HepG2 (cell line): ENCODE data around the gene CPEB3. TPM values are rescaled to one million over a fixed set of nuclear protein-coding genes. Genes with fewer than 3 reads are reported as not detected.

Experiments
- ATAC-seq: fragments of 200-7000 bp; cut with Tn5 transposase; 3 replicates; pipeline ENCODE4 v1.9.1; 2020; ENCODE audit warnings: mild to moderate bottlenecking, moderate library complexity
- BruUV-seq: library from RNA; stranded (reverse); fragments of 400-500 nt; replicated peaks from 2 replicates; lab custom pipeline; 2021; lab: Mats Ljungman, UMichigan
- CTCF ChIA-PET: fragments of 300-600 bp; formaldehyde crosslinking; extraction: SDS; loops from one replicate; lab custom pipeline; 2021; ENCODE audit warnings: low total read pairs, inconsistent platforms, low intra/inter-chr PET ratio; lab: Yijun Ruan, JAX
- POLR2A ChIA-PET: fragments of 350-600 bp; sonication (Branson Sonifier 250); formaldehyde crosslinking; loops from one replicate; lab custom pipeline; 2020; ENCODE audit warnings: antibody characterized with exemption, inconsistent platforms; lab: Yijun Ruan, JAX
- DNase-seq: peaks from one replicate; pipeline ENCODE4 v3.0.0-alpha.2; 2015; ENCODE audit warnings: low spot score
- FAIRE-seq: peaks from 3 replicates; lab custom pipeline; 2011; peaks lifted over from hg19 to GRCh38; lab: Jason Lieb, UNC
- H2AFZ ChIP-seq: one replicate; pipeline ENCODE4 v1.6.1; 2011; ENCODE audit warnings: low read length, inconsistent platforms
- H3K27ac ChIP-seq: fragments of 300-600 bp; 3 replicates; pipeline ENCODE4 v1.8.0; 2011; ENCODE audit warnings: mixed run types, mild to moderate bottlenecking, mixed read lengths, low read length, inconsistent platforms; ENCODE audit not compliant: insufficient read depth; ENCODE audit errors: extremely low read length
- H3K27me3 ChIP-seq, 2 experiments: fragments of 200-600 bp in 1 of 2; 2 replicates in 1 of 2; 3 replicates in 1 of 2; pipeline versions ENCODE4 v1.6.0 to v1.8.0; 2011; ENCODE audit warnings: low read length in 2 of 2, mild to moderate bottlenecking in 2 of 2, moderate library complexity in 2 of 2, inconsistent platforms in 1 of 2; ENCODE audit not compliant: insufficient read depth in 2 of 2, control insufficient read depth in 1 of 2
- H3K36me3 ChIP-seq, 2 experiments: fragments of 200-600 bp in 1 of 2; replicated peaks in 1 of 2; 2 replicates in 1 of 2; 3 replicates in 1 of 2; pipeline versions ENCODE4 v1.5.1 to v1.8.0; 2011; ENCODE audit warnings: low read length in 2 of 2, inconsistent platforms in 1 of 2; ENCODE audit not compliant: insufficient read depth in 2 of 2, control insufficient read depth in 1 of 2
- H3K4me1 ChIP-seq: 2 replicates; pipeline ENCODE4 v1.5.1; 2012; ENCODE audit warnings: low read length, inconsistent platforms; ENCODE audit not compliant: insufficient read depth
- H3K4me2 ChIP-seq: 2 replicates; pipeline ENCODE4 v1.6.0; 2011; ENCODE audit warnings: low read depth, low read length, inconsistent platforms
- H3K4me3 ChIP-seq, 3 experiments: fragments of 200-600 bp in 1 of 3; sonication (generic), shearing (Covaris generic) in 1 of 3; replicated peaks in 1 of 3; 2 replicates each; pipeline ENCODE4 v1.5.1; 2011 to 2016; ENCODE audit warnings: low read length in 3 of 3, inconsistent platforms in 2 of 3, low read depth in 2 of 3, mild to moderate bottlenecking in 2 of 3, control low read depth in 1 of 3, mixed read lengths in 1 of 3; ENCODE audit not compliant: insufficient read depth in 1 of 3
- H3K79me2 ChIP-seq: one replicate; pipeline ENCODE4 v1.6.1; 2011; ENCODE audit warnings: low read length, inconsistent platforms; ENCODE audit not compliant: insufficient read depth
- H3K9ac ChIP-seq: 2 replicates; pipeline ENCODE4 v1.6.0; 2011; ENCODE audit warnings: mild to moderate bottlenecking, low read depth, low read length, inconsistent platforms; ENCODE audit not compliant: insufficient read depth
- H3K9me3 ChIP-seq: 2 replicates; pipeline ENCODE4 v1.5.1; 2012; ENCODE audit warnings: mild to moderate bottlenecking, low read length
- H4K20me1 ChIP-seq: 2 replicates; pipeline ENCODE4 v1.6.0; 2011; ENCODE audit warnings: inconsistent platforms, mild to moderate bottlenecking, low read length, moderate library complexity; ENCODE audit not compliant: insufficient read depth
- ATF4 ChIP-seq, 2 experiments: fragments of 450-650 bp in 1 of 2; sonication (generic) in 1 of 2; formaldehyde crosslinking; IDR thresholded peaks; 2 replicates each; pipeline versions ENCODE4 v1.5.0 to v1.8.0; 2020 to 2022; ENCODE audit warnings: mild to moderate bottlenecking in 1 of 2, missing genetic modification reagents in 1 of 2
- ETV5 ChIP-seq: IDR thresholded peaks from 2 replicates; pipeline ENCODE4 v1.6.1; 2018; ENCODE audit warnings: missing biosample characterization, missing genetic modification reagents, inconsistent platforms, borderline replicate concordance
- GATA4 ChIP-seq: sonication (generic); IDR thresholded peaks from 2 replicates; pipeline ENCODE4 v1.6.1; 2016; ENCODE audit warnings: antibody characterized with exemption, low read depth, borderline replicate concordance
- GMEB1 ChIP-seq: sonication (generic); formaldehyde crosslinking; IDR thresholded peaks from 2 replicates; pipeline ENCODE4 v1.5.1; 2020; ENCODE audit warnings: missing genetic modification reagents, mild to moderate bottlenecking, borderline replicate concordance
- KDM1A ChIP-seq: IDR thresholded peaks from 2 replicates; pipeline ENCODE4 v1.6.1; 2016; ENCODE audit warnings: missing compliant biosample characterization
- KDM6A ChIP-seq: IDR thresholded peaks from 2 replicates; pipeline ENCODE4 v1.6.1; 2016; ENCODE audit warnings: low read depth
- SIX1 ChIP-seq: sonication (generic); formaldehyde crosslinking; IDR thresholded peaks from 2 replicates; pipeline ENCODE4 v1.4.0; 2020; ENCODE audit warnings: missing genetic modification reagents, borderline replicate concordance
- TARDBP ChIP-seq: sonication (generic); formaldehyde crosslinking; IDR thresholded peaks from 2 replicates; pipeline ENCODE4 v1.8.0; 2022; ENCODE audit warnings: mild to moderate bottlenecking, missing genetic modification reagents
- ZBTB49 ChIP-seq: sonication (generic); formaldehyde crosslinking; IDR thresholded peaks from 2 replicates; pipeline ENCODE4 v1.4.0; 2020; ENCODE audit warnings: missing genetic modification reagents, borderline replicate concordance
- ZNF879 ChIP-seq: sonication (generic); formaldehyde crosslinking; IDR thresholded peaks from 2 replicates; pipeline ENCODE4 v1.8.1; 2023; ENCODE audit warnings: missing genetic modification reagents
- ZUFSP ChIP-seq: sonication (generic); formaldehyde crosslinking; IDR thresholded peaks from 2 replicates; pipeline ENCODE4 v1.9.0; 2021; ENCODE audit warnings: missing genetic modification reagents, mild to moderate bottlenecking, borderline replicate concordance
- WGBS: methylation state at CpG from one replicate; pipeline ENCODE4 v1.1.6; 2017; ENCODE audit warnings: low lambda C conversion rate; 5-methylcytosine and 5-hydroxymethylcytosine counted together
- in situ Hi-C: cut with HindIII; loops from 2 replicates; pipeline ENCODE4 v1.10.0; 2017; ENCODE audit warnings: low pct_unique_long_range_greater_than_20kb; ENCODE audit not compliant: extremely low pct_ligation_motif_present
- intact Hi-C: fragments of 100-400 bp; cut with micrococcal nuclease; formaldehyde crosslinking; loops from one replicate; pipeline ENCODE4 v1.10.0; 2022; ENCODE audit not compliant: unreplicated experiment
- polyA plus RNA-seq, 8 experiments: library from polyadenylated mRNA; depleted of rRNA in 3 of 8; stranded (reverse) in 7 of 8; unstranded in 1 of 8; fragments of >200 nt; fragmentation: Illumina TruSeq in 4 of 8; extraction: Trizol in 4 of 8; gene quantifications; 2 replicates each; pipeline versions ENCODE4 v1.2.1 to v1.2.3, GENCODE V29; 2011 to 2016; ENCODE audit warnings: low read depth in 4 of 8, missing spikeins in 1 of 8, mixed read lengths in 1 of 8; ENCODE audit not compliant: insufficient read depth in 1 of 8
- total RNA-seq, 5 experiments: library from RNA; depleted of rRNA; stranded (reverse); fragments of >200 nt; fragmentation: Illumina TruSeq; extraction: Trizol; gene quantifications; 2 replicates each; pipeline ENCODE4 v1.2.3, GENCODE V29; 2016; ENCODE audit warnings: low read depth in 1 of 5

CPEB3 gene
- total and polyA plus RNA-seq, 2 of the 13 experiments (the other 11 are each of a cell fraction or from before 2014, with no cell fraction given): 0.66 to 0.70 TPM

GRCh38 chr10:92122941-92123450, 167.9 kb downstream of the CPEB3 start (continued):
- TF ChIP-seq ZBTB49 (CRISPR knock-in tag) (no peak), GMEB1 (CRISPR knock-in tag) (no peak), KDM6A (peak; percentile 44; the same call in 1 of the 2 replicates)

- intact Hi-C loops: loop anchor here (2.0 kb wide), 1 partner anchor 169 kb away; the partner anchor contains the start of genes CPEB3 and MARCHF5
- peak; percentile 84 for ATAC-seq
- TF ChIP-seq KDM1A (CRISPR knock-in tag): peak; percentile 86
- peak; percentile 69; the same call in 1 of the 2 replicates for TF ChIP-seq GATA4
- TF ChIP-seq ATF4 (CRISPR knock-in tag; IDR thresholded peaks at IDR 0.05): peak in 1 of 2 experiments; percentile 27; a peak in 1 of 4 replicates
- no peak for TF ChIP-seq ZNF879 (CRISPR knock-in tag)
- TF ChIP-seq SIX1: peak; percentile 43; the same call in 1 of the 2 replicates
- TF ChIP-seq ZUFSP (CRISPR knock-in tag): no peak
- peak; percentile 89 for TF ChIP-seq TARDBP (CRISPR knock-in tag)
- peak; percentile 83; the same call in 1 of the 2 replicates for TF ChIP-seq ETV5
Measured at GRCh38 chr10:92121686-92122492, 169.0 kb downstream of the CPEB3 start.

More at GRCh38 chr10:92121686-92122492, 169.0 kb downstream of the CPEB3 start:
- Histone ChIP-seq H3K4me1 (peaks cover 90% of the 10 kb centered on the region), H3K4me3 (peak overlapping the region in 2 of 3 experiments; percentile 38 to 49; a peak in 3 of 6 replicates), H3K27me3 (no peaks in the 10 kb centered on the region), H3K36me3 (no peaks in the 10 kb centered on the region), H4K20me1 (no peaks in the 10 kb centered on the region), H3K4me2 (peak overlapping the region; percentile 77), H3K9ac (peak overlapping the region; percentile 53; the same call in 1 of the 2 replicates), H2AFZ (no peak overlapping the region), H3K27ac (peak overlapping the region; percentile 92), H3K79me2 (no peaks in the 10 kb centered on the region), H3K9me3 (no peaks in the 10 kb centered on the region)
- no TSS peak for BruUV-seq
- DNase-seq: peak; percentile 92
- in situ Hi-C loops: no loop called here
- 0% methylated on average over 3 of the region's 3 CpGs for WGBS
- POLR2A ChIA-PET: interaction anchor here (1.0 to 1.7 kb wide), 4 partner anchors 10 to 169 kb away, joined by 3 to 10 read pairs (median 4); partner anchors contain the start of genes CPEB3 and MARCHF5
- CTCF ChIA-PET: no interaction called here
- FAIRE-seq: peak; percentile 94
